SU-DHL-6 (cell line): ENCODE measurements around the gene ZFAND2A.

Experiments used
- H2AFZ ChIP-seq: fragments of 200-600 bp; sonication (generic); 2 replicates; pipeline ENCODE4 v1.6.1; 2014; ENCODE audit warnings: low read depth, mild to moderate bottlenecking, moderate library complexity, mixed read lengths, antibody characterized with exemption, low read length; ENCODE audit not compliant: severe bottlenecking
- H3F3A ChIP-seq: fragments of 200-600 bp; shearing (Covaris generic); 2 replicates; pipeline ENCODE4 v1.6.0; 2016; ENCODE audit warnings: antibody characterized with exemption, mild to moderate bottlenecking; ENCODE audit not compliant: insufficient read depth
- H3K27ac ChIP-seq: fragments of 200-600 bp; sonication (generic); 2 replicates; pipeline ENCODE4 v1.5.1; 2016; ENCODE audit warnings: low read depth, mild to moderate bottlenecking, low read length, moderate library complexity, mixed read lengths
- H3K27me3 ChIP-seq: fragments of 200-600 bp; sonication (generic), shearing (Covaris generic); 2 replicates; pipeline ENCODE4 v1.6.0; 2014; ENCODE audit warnings: mild to moderate bottlenecking, low read length
- H3K36me3 ChIP-seq: fragments of 200-600 bp; sonication (generic); 2 replicates; pipeline ENCODE4 v1.6.1; 2014; ENCODE audit warnings: mild to moderate bottlenecking, low read length, mixed read lengths
- H3K4me2 ChIP-seq: fragments of 300-600, 200-600 bp; shearing (Covaris generic), sonication (generic); 2 replicates; pipeline ENCODE4 v1.6.0; 2014; ENCODE audit warnings: low read length, low read depth, mild to moderate bottlenecking; ENCODE audit not compliant: poor library complexity, severe bottlenecking
- H3K4me3 ChIP-seq: fragments of 200-600 bp; sonication (generic); 2 replicates; pipeline ENCODE4 v1.5.1; 2014; ENCODE audit warnings: antibody characterized with exemption, low read length, mild to moderate bottlenecking, mixed read lengths; ENCODE audit not compliant: insufficient read depth, poor library complexity, severe bottlenecking
- H3K79me2 ChIP-seq: fragments of 200-600 bp; sonication (generic); 2 replicates; pipeline ENCODE4 v1.6.1; 2014; ENCODE audit warnings: mild to moderate bottlenecking, low read length, moderate library complexity; ENCODE audit not compliant: insufficient read depth
- H3K9ac ChIP-seq: fragments of 200-600 bp; sonication (generic); 2 replicates; pipeline ENCODE4 v1.7.0; 2014; ENCODE audit warnings: mild to moderate bottlenecking, low read length
- H3K9me2 ChIP-seq: fragments of 200-600 bp; sonication (generic); replicated peaks from 2 replicates; pipeline ENCODE4 v1.6.1; 2014; ENCODE audit warnings: low read length; ENCODE audit not compliant: insufficient read depth
- H3K9me3 ChIP-seq: fragments of 200-600 bp; sonication (generic); 2 replicates; pipeline ENCODE4 v1.6.1; 2014; ENCODE audit warnings: low read length, mixed read lengths; ENCODE audit not compliant: insufficient read depth
- H4K20me1 ChIP-seq: fragments of 200-600 bp; sonication (generic); 2 replicates; pipeline ENCODE4 v1.6.1; 2014; ENCODE audit warnings: low read depth, mild to moderate bottlenecking, antibody characterized with exemption, low read length, moderate library complexity, mixed read lengths
- EZH2phosphoT487 ChIP-seq: fragments of 200-600 bp; sonication (generic), shearing (Covaris generic); conservative IDR thresholded peaks from 2 replicates; pipeline ENCODE4 v1.6.1; 2018; ENCODE audit warnings: mild to moderate bottlenecking, antibody characterized with exemption, low read length, moderate library complexity, mixed read lengths
- TF ChIP-seq, protein P1 (sequence below): fragments of 200-600 bp; sonication (generic); IDR thresholded peaks from one replicate; pipeline ENCODE4 v1.5.1; 2017; ENCODE audit warnings: antibody characterized with exemption, mild to moderate bottlenecking, low read length, moderate library complexity; ENCODE audit not compliant: insufficient read depth, poor library complexity, severe bottlenecking

Gene ZFAND2A

GRCh38 chr7:1124816-1125602 is 35.0 kb downstream of the ZFAND2A start:
- TF ChIP-seq, protein P1, sequence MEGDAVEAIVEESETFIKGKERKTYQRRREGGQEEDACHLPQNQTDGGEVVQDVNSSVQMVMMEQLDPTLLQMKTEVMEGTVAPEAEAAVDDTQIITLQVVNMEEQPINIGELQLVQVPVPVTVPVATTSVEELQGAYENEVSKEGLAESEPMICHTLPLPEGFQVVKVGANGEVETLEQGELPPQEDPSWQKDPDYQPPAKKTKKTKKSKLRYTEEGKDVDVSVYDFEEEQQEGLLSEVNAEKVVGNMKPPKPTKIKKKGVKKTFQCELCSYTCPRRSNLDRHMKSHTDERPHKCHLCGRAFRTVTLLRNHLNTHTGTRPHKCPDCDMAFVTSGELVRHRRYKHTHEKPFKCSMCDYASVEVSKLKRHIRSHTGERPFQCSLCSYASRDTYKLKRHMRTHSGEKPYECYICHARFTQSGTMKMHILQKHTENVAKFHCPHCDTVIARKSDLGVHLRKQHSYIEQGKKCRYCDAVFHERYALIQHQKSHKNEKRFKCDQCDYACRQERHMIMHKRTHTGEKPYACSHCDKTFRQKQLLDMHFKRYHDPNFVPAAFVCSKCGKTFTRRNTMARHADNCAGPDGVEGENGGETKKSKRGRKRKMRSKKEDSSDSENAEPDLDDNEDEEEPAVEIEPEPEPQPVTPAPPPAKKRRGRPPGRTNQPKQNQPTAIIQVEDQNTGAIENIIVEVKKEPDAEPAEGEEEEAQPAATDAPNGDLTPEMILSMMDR = no peak
- no peak for TF ChIP-seq EZH2phosphoT487
- no peaks in the 10 kb centered on the region for H3K36me3 ChIP-seq
- no peaks in the 10 kb centered on the region for H3F3A ChIP-seq
- H3K79me2 ChIP-seq = peaks cover 3% of the 10 kb centered on the region; the same call in 1 of the 2 replicates
- H3K9me3 ChIP-seq = no peaks in the 10 kb centered on the region
- no peak overlapping the region for H3K9ac ChIP-seq
- no peaks in the 10 kb centered on the region for H3K27me3 ChIP-seq
- H3K27ac ChIP-seq = no peak overlapping the region
- no peaks in the 10 kb centered on the region for H4K20me1 ChIP-seq
- H3K9me2 ChIP-seq = no peaks in the 10 kb centered on the region
- no peak overlapping the region for H3K4me3 ChIP-seq
- H2AFZ ChIP-seq = no peak overlapping the region
- H3K4me2 ChIP-seq = no peak overlapping the region

GRCh38 chr7:1124164-1124563 is 35.8 kb downstream of the ZFAND2A start:
- TF ChIP-seq, protein P1 = no peak
- no peak for TF ChIP-seq EZH2phosphoT487
- Histone ChIP-seq H3K9ac (no peak overlapping the region), H3K9me3 (no peaks in the 10 kb centered on the region), H3K79me2 (no peaks in the 10 kb centered on the region), H3K4me3 (no peak overlapping the region), H3K36me3 (no peaks in the 10 kb centered on the region), H2AFZ (no peak overlapping the region), H3K4me2 (no peak overlapping the region), H4K20me1 (no peaks in the 10 kb centered on the region), H3K27me3 (no peaks in the 10 kb centered on the region), H3K9me2 (no peaks in the 10 kb centered on the region), H3F3A (no peaks in the 10 kb centered on the region), H3K27ac (no peak overlapping the region)

- TF ChIP-seq EZH2phosphoT487 = no peak
- TF ChIP-seq, protein P1 = no peak
- no peaks in the 10 kb centered on the region for H3K9me2 ChIP-seq
- no peak overlapping the region for H3K27ac ChIP-seq
- H3K9me3 ChIP-seq = no peaks in the 10 kb centered on the region
- no peak overlapping the region for H2AFZ ChIP-seq
- H3K4me3 ChIP-seq = no peak overlapping the region
- no peaks in the 10 kb centered on the region for H3K79me2 ChIP-seq
- no peaks in the 10 kb centered on the region for H4K20me1 ChIP-seq
- no peak overlapping the region for H3K9ac ChIP-seq
- no peaks in the 10 kb centered on the region for H3F3A ChIP-seq
- H3K27me3 ChIP-seq = no peaks in the 10 kb centered on the region
- no peaks in the 10 kb centered on the region for H3K36me3 ChIP-seq
- H3K4me2 ChIP-seq = no peak overlapping the region
These were observed 36.3 kb downstream of the ZFAND2A start for GRCh38 chr7:1123715-1124114.
